ENCODE results near the gene FYCO1.

The FYCO1 gene

DNA sequence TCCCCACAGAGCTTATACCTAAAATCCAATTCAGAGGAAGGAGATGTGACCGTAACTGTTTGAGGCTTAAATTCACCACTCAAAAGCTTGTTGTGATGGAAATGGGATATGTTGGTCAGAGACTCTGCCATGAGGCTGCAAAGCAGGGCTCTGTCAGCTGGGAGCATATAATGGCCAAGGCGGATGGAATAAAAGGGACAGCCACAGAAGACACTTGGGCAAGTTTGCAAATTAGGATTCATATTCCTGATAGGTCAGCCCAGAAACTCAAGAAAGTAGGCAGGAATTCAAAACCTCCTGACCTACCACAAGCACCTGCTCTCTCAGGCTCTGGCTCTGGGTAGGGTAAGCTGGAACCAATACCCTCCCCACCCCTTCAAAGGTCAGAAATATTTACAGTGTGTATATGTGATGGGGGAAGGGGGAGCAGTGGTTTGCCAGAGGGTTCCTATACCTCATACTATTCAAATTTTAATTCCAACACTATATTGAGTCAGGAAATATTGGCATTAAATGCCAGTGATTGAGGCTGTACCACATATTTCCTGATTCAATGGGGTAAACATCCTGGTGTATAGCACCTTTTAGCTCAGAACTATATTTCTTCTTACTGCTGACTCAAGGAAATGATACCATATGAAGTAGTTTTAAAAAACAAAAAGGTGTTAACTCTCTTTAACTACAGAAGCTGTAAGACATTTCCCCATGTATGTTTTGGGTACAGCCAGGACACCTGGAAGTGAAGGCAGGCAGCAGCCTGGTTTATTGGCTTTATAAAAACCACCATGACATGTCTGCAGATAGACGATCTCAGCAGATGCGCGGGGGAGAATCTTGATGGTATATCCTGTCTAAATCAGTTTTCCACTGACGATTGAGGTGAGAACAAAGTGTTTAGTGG lies 19.2 kb downstream of the FYCO1 start:
- TF ChIP-seq, protein P1, sequence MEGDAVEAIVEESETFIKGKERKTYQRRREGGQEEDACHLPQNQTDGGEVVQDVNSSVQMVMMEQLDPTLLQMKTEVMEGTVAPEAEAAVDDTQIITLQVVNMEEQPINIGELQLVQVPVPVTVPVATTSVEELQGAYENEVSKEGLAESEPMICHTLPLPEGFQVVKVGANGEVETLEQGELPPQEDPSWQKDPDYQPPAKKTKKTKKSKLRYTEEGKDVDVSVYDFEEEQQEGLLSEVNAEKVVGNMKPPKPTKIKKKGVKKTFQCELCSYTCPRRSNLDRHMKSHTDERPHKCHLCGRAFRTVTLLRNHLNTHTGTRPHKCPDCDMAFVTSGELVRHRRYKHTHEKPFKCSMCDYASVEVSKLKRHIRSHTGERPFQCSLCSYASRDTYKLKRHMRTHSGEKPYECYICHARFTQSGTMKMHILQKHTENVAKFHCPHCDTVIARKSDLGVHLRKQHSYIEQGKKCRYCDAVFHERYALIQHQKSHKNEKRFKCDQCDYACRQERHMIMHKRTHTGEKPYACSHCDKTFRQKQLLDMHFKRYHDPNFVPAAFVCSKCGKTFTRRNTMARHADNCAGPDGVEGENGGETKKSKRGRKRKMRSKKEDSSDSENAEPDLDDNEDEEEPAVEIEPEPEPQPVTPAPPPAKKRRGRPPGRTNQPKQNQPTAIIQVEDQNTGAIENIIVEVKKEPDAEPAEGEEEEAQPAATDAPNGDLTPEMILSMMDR (IDR thresholded peaks at IDR 0.05; ENCODE audit: control insufficient read depth, extremely low read depth, insufficient read depth) = no peak
- no peak for DNase-seq (ENCODE audit: low read depth)
- H3K4me3 ChIP-seq (ENCODE audit: low read depth, low read length) = no peak overlapping the region

DNA sequence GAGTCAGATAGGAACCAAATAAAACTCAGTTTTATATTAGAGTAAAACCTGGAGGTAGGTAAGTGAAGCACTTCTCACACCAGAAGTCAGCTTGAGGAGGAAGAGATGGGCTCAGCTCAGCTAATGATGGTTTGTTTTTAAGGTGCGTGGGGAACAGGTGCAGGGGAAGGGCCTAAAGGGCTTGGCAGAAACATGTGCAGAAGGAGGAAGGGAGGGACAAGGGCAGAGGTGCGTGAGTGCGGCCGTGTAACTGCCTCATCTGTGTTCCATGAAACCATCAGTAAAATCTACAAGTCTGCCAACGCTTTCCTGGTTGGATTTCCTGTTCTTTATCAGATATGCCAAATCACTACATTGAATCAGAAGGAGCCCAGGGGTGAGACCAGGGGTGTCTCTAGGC lies 19.9 kb downstream of the FYCO1 start:
- no peak overlapping the region for H3K4me3 ChIP-seq (ENCODE audit: low read depth, low read length)
- TF ChIP-seq, protein P1 (IDR thresholded peaks at IDR 0.05; ENCODE audit: control insufficient read depth, extremely low read depth, insufficient read depth) = no peak
- no peak for DNase-seq (ENCODE audit: low read depth)

DNA sequence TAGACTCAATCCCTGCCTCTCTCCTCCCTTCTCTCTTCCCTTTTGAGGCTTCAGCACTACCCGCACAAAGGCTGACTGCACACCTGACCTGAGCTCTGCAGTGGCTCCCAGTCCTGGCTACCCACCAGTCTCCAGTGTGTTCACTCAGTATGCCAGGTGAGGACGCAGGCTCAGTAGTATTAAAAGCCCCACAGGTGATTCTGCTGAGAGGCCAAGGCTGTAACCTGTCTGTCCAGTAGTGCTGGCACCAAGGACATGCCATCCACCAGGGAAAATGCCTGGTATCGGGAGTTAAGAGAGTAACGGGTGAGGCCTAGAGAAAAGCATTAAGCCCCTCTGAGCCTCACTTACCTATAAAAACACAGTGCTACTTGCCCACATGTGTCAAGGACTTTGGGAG lies 20.9 kb downstream of the FYCO1 start:
- no peak for DNase-seq (ENCODE audit: low read depth)
- TF ChIP-seq, protein P1 (IDR thresholded peaks at IDR 0.05; ENCODE audit: control insufficient read depth, extremely low read depth, insufficient read depth) = no peak
- H3K4me3 ChIP-seq (ENCODE audit: low read depth, low read length) = no peak overlapping the region

DNA sequence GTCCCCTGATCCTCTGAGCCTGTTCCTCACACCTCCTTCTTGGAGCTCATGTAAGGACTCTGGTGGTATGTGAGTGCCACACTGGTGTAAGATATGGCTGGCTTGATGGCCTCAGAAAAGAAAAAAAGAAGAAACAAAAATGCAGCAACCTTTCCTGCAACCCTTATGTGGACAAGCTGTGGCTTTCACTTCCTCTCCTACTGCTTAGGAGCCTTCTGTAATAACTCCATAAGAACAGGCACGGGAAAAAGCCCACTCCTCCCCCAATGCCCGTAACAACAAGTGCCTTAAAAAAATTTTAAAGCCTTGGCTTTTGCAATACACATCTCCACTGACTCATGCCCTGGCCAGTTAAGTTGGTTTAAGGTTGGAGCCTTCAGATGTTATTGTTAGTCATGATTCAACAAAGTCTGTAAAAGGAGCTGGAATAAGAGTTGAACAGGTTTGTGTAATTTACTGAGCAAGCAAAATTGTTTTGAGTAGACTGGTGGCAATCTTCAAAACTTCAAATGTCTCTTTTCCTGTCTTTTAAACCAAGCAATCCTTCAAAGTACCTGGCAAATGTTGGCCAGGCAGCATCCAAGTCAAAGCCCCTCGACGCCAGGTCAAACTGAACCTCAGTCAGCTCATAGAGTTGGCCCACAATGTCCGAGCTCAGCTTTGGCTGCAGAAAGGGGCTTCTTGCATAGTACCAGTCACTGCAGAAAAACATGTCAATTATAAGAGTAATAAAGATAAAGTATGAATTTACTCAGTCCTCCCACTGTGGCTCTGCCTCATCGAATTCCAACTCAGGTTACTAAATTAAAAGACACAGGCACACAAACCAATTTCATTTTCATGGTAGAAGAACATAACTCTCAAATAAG lies 22.9 kb downstream of the FYCO1 start:
- no peak overlapping the region for H3K4me3 ChIP-seq (ENCODE audit: low read depth, low read length)
- DNase-seq (ENCODE audit: low read depth) = no peak
- TF ChIP-seq, protein P1 (IDR thresholded peaks at IDR 0.05; ENCODE audit: control insufficient read depth, extremely low read depth, insufficient read depth) = no peak

DNA sequence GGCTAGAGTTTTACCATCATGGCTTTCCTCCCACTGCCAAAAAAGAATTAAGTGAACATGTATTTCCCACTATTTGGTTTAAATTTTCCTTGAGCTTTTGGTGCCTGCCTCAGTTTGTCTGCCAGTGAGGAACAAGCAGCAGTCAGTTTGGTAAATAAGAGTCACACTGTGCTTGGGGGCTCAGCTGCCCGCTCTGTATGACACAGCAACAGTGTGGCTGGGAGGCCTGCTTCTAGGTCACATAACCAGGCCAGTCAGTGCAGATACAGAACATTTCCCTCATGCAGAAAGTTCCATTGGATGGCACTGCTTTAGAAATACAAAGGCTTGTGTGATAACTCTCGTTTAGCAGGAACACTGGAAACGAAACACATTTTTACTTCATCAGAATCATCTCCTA lies 25.7 kb downstream of the FYCO1 start:
- no peak for DNase-seq (ENCODE audit: low read depth)
- no peak overlapping the region for H3K4me3 ChIP-seq (ENCODE audit: low read depth, low read length)
- TF ChIP-seq, protein P1 (IDR thresholded peaks at IDR 0.05; ENCODE audit: control insufficient read depth, extremely low read depth, insufficient read depth) = no peak

DNA sequence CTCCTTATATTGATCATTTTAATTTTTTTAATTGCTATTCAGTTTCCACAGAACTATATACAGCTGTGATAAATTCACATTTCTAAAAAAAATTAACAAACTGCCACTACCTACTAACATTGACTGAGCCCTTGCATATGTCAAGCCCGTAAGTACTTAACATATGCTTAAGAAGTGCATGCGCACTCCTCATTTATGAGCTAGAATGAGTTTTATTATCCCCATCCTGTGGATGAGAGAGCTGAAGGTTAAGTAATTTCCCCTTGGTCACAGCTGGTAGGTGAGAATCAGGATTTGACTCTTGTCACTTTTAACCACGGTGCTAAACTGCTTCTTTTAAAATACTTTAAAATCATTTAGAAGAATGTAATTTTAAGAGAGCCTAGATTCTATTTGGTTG lies 26.5 kb downstream of the FYCO1 start:
- TF ChIP-seq, protein P1 (IDR thresholded peaks at IDR 0.05; ENCODE audit: control insufficient read depth, extremely low read depth, insufficient read depth) = no peak
- no peak for DNase-seq (ENCODE audit: low read depth)
- H3K4me3 ChIP-seq (ENCODE audit: low read depth, low read length) = no peak overlapping the region
